Measurements from ENCODE around the gene LRRC2.

The LRRC2 gene

GRCh38 chr3:46480491-46481195 is 85.5 kb downstream of the LRRC2 start:
- H3K36me3 ChIP-seq (ENCODE audit: insufficient read depth, low read length), result no peaks in the 10 kb centered on the region
- H3K9me3 ChIP-seq (ENCODE audit: insufficient read depth, low read length, severe bottlenecking), result no peaks in the 10 kb centered on the region
- no peak overlapping the region for H3K9ac ChIP-seq (ENCODE audit: low read depth, low read length)
- H4K20me1 ChIP-seq (ENCODE audit: insufficient read depth, low read length), result no peaks in the 10 kb centered on the region
- 0 out of 2 replicates have a peak overlapping the region, but pooled peaks have one; percentile 7 for H3K27ac ChIP-seq (ENCODE audit: low read length)
- no peaks in the 10 kb centered on the region for H3K4me1 ChIP-seq (ENCODE audit: insufficient read depth, low read length)
- H3K27me3 ChIP-seq (ENCODE audit: insufficient read depth, low read length, poor library complexity), result no peaks in the 10 kb centered on the region
- no peak for ATAC-seq (ENCODE audit: insufficient read depth, low read depth)
- TF ChIP-seq EZH2 (IDR thresholded peaks at IDR 0.05; ENCODE audit: borderline replicate concordance, low read depth, low read length, severe bottlenecking) (no peak), CTCF (IDR thresholded peaks at IDR 0.05; ENCODE audit: borderline replicate concordance, extremely low read depth, low read length, poor library complexity, severe bottlenecking) (no peak)
- H3K79me2 ChIP-seq (ENCODE audit: insufficient read depth, low read length), result no peaks in the 10 kb centered on the region
- DNase-seq, result no peak
- no peak overlapping the region for H3K4me2 ChIP-seq (ENCODE audit: insufficient read depth, low read length)
- H2AFZ ChIP-seq (ENCODE audit: low read depth, low read length), result no peak overlapping the region
- no peak overlapping the region for H3K4me3 ChIP-seq (ENCODE audit: low read depth in 1 of 2, low read length in 2 of 2)

GRCh38 chr3:46479696-46480095 is 86.4 kb downstream of the LRRC2 start:
- Histone ChIP-seq H3K4me3 (ENCODE audit: low read depth in 1 of 2, low read length in 2 of 2) (no peak overlapping the region), H3K9me3 (ENCODE audit: insufficient read depth, low read length, severe bottlenecking) (no peaks in the 10 kb centered on the region), H3K79me2 (ENCODE audit: insufficient read depth, low read length) (no peaks in the 10 kb centered on the region), H4K20me1 (ENCODE audit: insufficient read depth, low read length) (no peaks in the 10 kb centered on the region), H3K4me2 (ENCODE audit: insufficient read depth, low read length) (no peak overlapping the region), H3K4me1 (ENCODE audit: insufficient read depth, low read length) (no peaks in the 10 kb centered on the region), H3K27ac (ENCODE audit: low read length) (no peak overlapping the region), H2AFZ (ENCODE audit: low read depth, low read length) (no peak overlapping the region), H3K27me3 (ENCODE audit: insufficient read depth, low read length, poor library complexity) (no peaks in the 10 kb centered on the region), H3K9ac (ENCODE audit: low read depth, low read length) (no peak overlapping the region), H3K36me3 (ENCODE audit: insufficient read depth, low read length) (no peaks in the 10 kb centered on the region)
- ATAC-seq (ENCODE audit: insufficient read depth, low read depth) (no peak), DNase-seq (no peak)
- TF ChIP-seq CTCF (IDR thresholded peaks at IDR 0.05; ENCODE audit: borderline replicate concordance, extremely low read depth, low read length, poor library complexity, severe bottlenecking) (no peak), EZH2 (IDR thresholded peaks at IDR 0.05; ENCODE audit: borderline replicate concordance, low read depth, low read length, severe bottlenecking) (no peak)

DNA sequence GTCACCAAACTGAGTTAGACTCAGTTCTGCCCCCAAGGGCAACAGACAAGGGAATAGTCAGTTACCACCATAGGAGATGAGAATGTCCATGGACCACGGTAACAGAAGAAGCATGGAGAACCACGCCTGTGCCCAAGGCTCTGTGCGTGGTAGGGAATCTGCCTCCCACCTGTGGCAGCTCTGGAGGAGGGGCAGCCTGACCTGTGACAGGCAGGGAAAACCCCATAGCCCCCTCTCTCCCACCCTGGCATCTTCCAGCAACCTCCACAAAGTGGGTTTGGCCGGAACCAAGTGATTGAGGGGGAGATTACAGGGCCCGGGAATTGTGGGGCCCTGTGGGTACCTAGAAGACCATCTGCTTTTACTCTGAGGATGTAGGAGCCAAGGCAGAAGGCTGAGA is 87.1 kb downstream of the LRRC2 start:
- Histone ChIP-seq H3K4me2 (ENCODE audit: insufficient read depth, low read length) (no peak overlapping the region), H3K4me1 (ENCODE audit: insufficient read depth, low read length) (no peaks in the 10 kb centered on the region), H3K4me3 (ENCODE audit: low read depth in 1 of 2, low read length in 2 of 2) (no peak overlapping the region), H3K79me2 (ENCODE audit: insufficient read depth, low read length) (no peaks in the 10 kb centered on the region), H3K9ac (ENCODE audit: low read depth, low read length) (no peak overlapping the region), H3K9me3 (ENCODE audit: insufficient read depth, low read length, severe bottlenecking) (no peaks in the 10 kb centered on the region), H4K20me1 (ENCODE audit: insufficient read depth, low read length) (no peaks in the 10 kb centered on the region), H3K27me3 (ENCODE audit: insufficient read depth, low read length, poor library complexity) (no peaks in the 10 kb centered on the region), H3K36me3 (ENCODE audit: insufficient read depth, low read length) (no peaks in the 10 kb centered on the region), H3K27ac (ENCODE audit: low read length) (no peak overlapping the region), H2AFZ (ENCODE audit: low read depth, low read length) (no peak overlapping the region)
- ATAC-seq (ENCODE audit: insufficient read depth, low read depth) (no peak), DNase-seq (no peak)
- no peak for TF ChIP-seq EZH2 (IDR thresholded peaks at IDR 0.05; ENCODE audit: borderline replicate concordance, low read depth, low read length, severe bottlenecking)
- no peak for TF ChIP-seq CTCF (IDR thresholded peaks at IDR 0.05; ENCODE audit: borderline replicate concordance, extremely low read depth, low read length, poor library complexity, severe bottlenecking)

Measured in DND-41 (cell line).